Suprapubic skin (tissue), 4 donors: ENCODE results near the gene CSTA.

Source experiments
- CTCF ChIP-seq, 2 donors: fragments of 200-600 bp in 1 of 2; fragments of 450-650 bp in 1 of 2; sonication (generic) in 1 of 2; IDR thresholded peaks; one replicate each; pipeline ENCODE4 v1.5.1; 2016 to 2019; ENCODE audit warnings: antibody characterized with exemption in 2 of 2, mild to moderate bottlenecking in 1 of 2, moderate library complexity in 1 of 2
- POLR2A ChIP-seq, 2 donors: fragments of 450-650 bp; IDR thresholded peaks; one replicate each; pipeline ENCODE4 v1.6.1; 2017; ENCODE audit warnings: antibody characterized with exemption in 2 of 2, mild to moderate bottlenecking in 2 of 2, moderate library complexity in 2 of 2
- POLR2AphosphoS5 ChIP-seq, 3 donors: sonication (generic); formaldehyde crosslinking; IDR thresholded peaks; one replicate each; pipeline ENCODE4 v1.6.1; 2017; ENCODE audit warnings: antibody characterized with exemption in 3 of 3

- TF ChIP-seq CTCF (IDR thresholded peaks at IDR 0.05) = no peak
- no peak for TF ChIP-seq POLR2AphosphoS5 (IDR thresholded peaks at IDR 0.05)
- TF ChIP-seq POLR2A (IDR thresholded peaks at IDR 0.05) = no peak
Measured at GRCh38 chr3:122362026-122362425, 37.0 kb downstream of the CSTA start.
